SK-N-MC (cell line): Measurements from ENCODE around the gene PPARA.

Source experiments
- DNase-seq: peaks from one replicate; pipeline ENCODE4 v3.0.0-alpha.2; 2011; ENCODE audit warnings: low read depth, low spot score
- H3K27ac ChIP-seq: fragments of 200-600 bp; sonication (generic); 2 replicates; pipeline ENCODE4 v1.5.1; 2016; ENCODE audit warnings: mixed run types
- H3K36me3 ChIP-seq: fragments of 200-600 bp; sonication (generic); 2 replicates; pipeline ENCODE4 v1.6.1; 2017; ENCODE audit warnings: antibody characterized with exemption, low read length, mixed read lengths; ENCODE audit not compliant: insufficient read depth
- H3K4me3 ChIP-seq: fragments of 200-600 bp; sonication (generic); 2 replicates; pipeline ENCODE4 v1.5.1; 2016
- H3K9ac ChIP-seq: fragments of 200-600 bp; sonication (generic); 2 replicates; pipeline ENCODE4 v1.8.0; 2017; ENCODE audit warnings: mixed run types, mixed read lengths; ENCODE audit not compliant: insufficient read length
- H3K9me3 ChIP-seq: fragments of 200-600 bp; sonication (generic); 2 replicates; pipeline ENCODE4 v1.6.1; 2017; ENCODE audit warnings: low read depth, mild to moderate bottlenecking, antibody characterized with exemption, low read length, moderate library complexity, mixed read lengths
- EZH2 ChIP-seq: fragments of 200-600 bp; sonication (generic); IDR thresholded peaks from one replicate; pipeline ENCODE4 v1.6.1; 2017; ENCODE audit warnings: antibody characterized with exemption
- FOXP2 ChIP-seq: optimal IDR thresholded peaks from 2 replicates; pipeline ENCODE3; 2011; ENCODE audit warnings: mild to moderate bottlenecking, moderate library complexity; ENCODE audit not compliant: insufficient read depth; ENCODE audit errors: extremely low read length, control extremely low read depth
- POLR2AphosphoS5 ChIP-seq: IDR thresholded peaks from 2 replicates; pipeline ENCODE4 v1.6.1; 2012; ENCODE audit warnings: mild to moderate bottlenecking, low read depth, low read length, borderline replicate concordance

PPARA gene

DNA sequence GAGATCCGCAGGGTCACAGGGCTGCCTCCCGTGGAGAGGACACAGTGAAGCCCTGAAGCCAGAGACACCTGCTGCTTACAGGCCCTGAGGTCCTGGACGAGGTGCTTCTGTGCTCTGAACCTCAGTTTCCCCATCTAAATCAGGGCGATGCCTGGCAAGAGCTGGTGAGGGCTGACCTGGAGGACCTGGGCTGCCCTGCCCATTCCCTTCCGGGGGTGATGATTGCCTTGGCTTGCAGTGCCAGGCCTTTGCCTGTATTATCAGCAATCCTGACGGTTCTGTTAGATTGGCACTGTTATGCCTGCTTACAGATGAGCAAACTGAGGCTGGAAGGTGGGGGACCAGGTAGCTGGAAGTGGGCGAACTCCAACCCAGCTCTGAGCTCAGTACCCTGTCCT, 138.5 kb downstream of the PPARA start:
- Histone ChIP-seq H3K9me3 (no peaks in the 10 kb centered on the region), H3K4me3 (no peak overlapping the region), H3K36me3 (no peaks in the 10 kb centered on the region), H3K27ac (no peak overlapping the region), H3K9ac (no peak overlapping the region)
- no peak for DNase-seq
- TF ChIP-seq EZH2 (no peak), POLR2AphosphoS5 (no peak), FOXP2 (no peak)

DNA sequence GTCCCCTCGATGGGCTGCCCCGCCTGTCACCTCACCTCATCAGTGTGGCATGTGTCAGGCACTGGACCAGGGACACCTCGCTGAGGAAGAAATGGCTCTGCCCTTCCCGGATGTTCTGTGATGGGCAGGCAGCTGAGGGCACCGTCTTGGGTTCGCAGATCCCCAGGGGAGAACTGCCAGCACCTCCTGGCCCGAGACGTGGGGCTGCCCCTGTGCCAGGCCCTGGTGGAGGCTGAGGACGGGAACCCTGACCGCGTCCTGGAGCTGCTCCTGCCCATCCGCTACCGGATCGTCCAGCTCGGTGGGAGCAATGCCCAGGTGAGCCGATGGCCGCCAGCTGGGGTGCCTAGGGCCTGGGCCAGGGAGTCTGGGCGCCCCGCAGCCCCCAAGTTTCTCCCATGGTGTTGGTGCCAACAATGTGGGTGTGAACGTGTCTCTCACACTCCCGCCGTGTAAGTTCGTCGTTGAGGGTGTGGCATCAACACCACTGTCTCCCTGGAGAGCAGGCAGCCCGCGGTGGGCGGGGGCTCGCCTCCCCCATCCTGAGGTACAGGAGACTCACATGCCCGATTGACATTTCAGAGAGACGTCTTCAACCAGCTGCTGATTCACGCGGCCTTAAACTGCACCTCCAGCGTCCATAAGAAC, 139.0 kb downstream of the PPARA start:
- no peak overlapping the region for H3K4me3 ChIP-seq
- no peaks in the 10 kb centered on the region for H3K36me3 ChIP-seq
- TF ChIP-seq EZH2 (no peak), FOXP2 (no peak), POLR2AphosphoS5 (no peak)
- no peaks in the 10 kb centered on the region for H3K9me3 ChIP-seq
- DNase-seq = no peak
- H3K9ac ChIP-seq = no peak overlapping the region
- no peak overlapping the region for H3K27ac ChIP-seq

DNA sequence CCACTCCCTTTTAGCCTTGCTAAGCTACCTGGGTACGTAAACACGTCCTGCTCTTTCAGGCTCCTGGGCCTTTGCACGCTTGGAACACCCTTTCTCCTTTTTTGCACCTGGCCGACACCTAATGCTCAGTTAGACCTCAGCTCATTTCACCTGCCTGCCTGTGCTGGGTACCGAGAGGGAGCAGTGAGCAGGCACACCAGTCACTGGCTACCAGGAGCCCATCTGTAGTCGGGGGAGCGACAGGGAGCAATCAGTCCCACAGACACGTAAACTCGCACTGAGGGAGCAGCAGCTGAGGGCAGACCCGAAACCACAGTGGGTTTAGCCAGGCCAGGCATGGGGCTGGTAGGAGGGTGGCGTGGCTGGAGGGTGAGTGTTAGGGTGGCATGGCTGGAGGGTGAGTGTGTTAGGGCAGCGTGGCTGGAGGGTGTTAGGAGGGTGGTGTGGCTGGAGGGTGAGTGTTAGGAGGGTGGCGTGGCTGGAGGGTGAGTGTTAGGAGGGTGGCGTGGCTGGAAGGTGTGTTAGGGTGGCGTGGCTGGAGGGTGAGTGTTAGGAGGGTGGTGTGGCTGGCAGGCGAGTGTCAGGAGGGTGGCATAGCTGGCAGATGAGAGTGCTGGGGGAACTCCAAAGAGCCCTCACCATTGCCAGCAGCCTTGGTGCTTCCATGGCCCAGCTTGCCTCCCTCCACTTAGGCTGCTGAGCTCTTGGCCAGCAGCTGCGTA, 140.0 kb downstream of the PPARA start:
- DNase-seq = no peak
- H3K4me3 ChIP-seq = no peak overlapping the region

GRCh38 chr22:46290843-46291785, 140.8 kb downstream of the PPARA start:
- Histone ChIP-seq H3K9ac (no peak overlapping the region), H3K9me3 (no peaks in the 10 kb centered on the region), H3K27ac (no peak overlapping the region), H3K4me3 (no peak overlapping the region), H3K36me3 (no peaks in the 10 kb centered on the region)
- TF ChIP-seq POLR2AphosphoS5 (no peak), EZH2 (no peak), FOXP2 (no peak)
- DNase-seq = no peak

More for the DNA sequence above, 140.0 kb downstream of the PPARA start:
- no peak overlapping the region for H3K27ac ChIP-seq
- no peak for TF ChIP-seq EZH2
- TF ChIP-seq FOXP2 = no peak
- TF ChIP-seq POLR2AphosphoS5 = no peak
- no peaks in the 10 kb centered on the region for H3K9me3 ChIP-seq
- no peak overlapping the region for H3K9ac ChIP-seq
- no peaks in the 10 kb centered on the region for H3K36me3 ChIP-seq

- TF ChIP-seq EZH2 (no peak), POLR2AphosphoS5 (no peak), FOXP2 (no peak)
- DNase-seq = no peak
- no peak overlapping the region for H3K27ac ChIP-seq
- H3K4me3 ChIP-seq = no peak overlapping the region
- no peaks in the 10 kb centered on the region for H3K36me3 ChIP-seq
- H3K9me3 ChIP-seq = no peaks in the 10 kb centered on the region
- H3K9ac ChIP-seq = no peak overlapping the region
Observed at GRCh38 chr22:46292173-46292572, 141.8 kb downstream of the PPARA start.

- no peak overlapping the region for H3K9ac ChIP-seq
- no peaks in the 10 kb centered on the region for H3K36me3 ChIP-seq
- H3K4me3 ChIP-seq = no peak overlapping the region
- TF ChIP-seq POLR2AphosphoS5 (no peak), FOXP2 (no peak), EZH2 (no peak)
- DNase-seq = no peak
- no peaks in the 10 kb centered on the region for H3K9me3 ChIP-seq
- peak overlapping the region; percentile 91 for H3K27ac ChIP-seq
Observed at GRCh38 chr22:46292732-46293131, 142.4 kb downstream of the PPARA start.
